ENCODE data around the gene APOL1. TPM values are rescaled to one million over a fixed set of nuclear protein-coding genes. Genes with fewer than 3 reads are reported as not detected.
"Not testable (repeated sequence)": the region's sequence is repeated elsewhere in the genome, so short reads cannot be mapped to it uniquely, and the experiment has no call there.

Gene APOL1
- total RNA-seq, 1 donor from 2014 or later = 4.7 TPM

DNA sequence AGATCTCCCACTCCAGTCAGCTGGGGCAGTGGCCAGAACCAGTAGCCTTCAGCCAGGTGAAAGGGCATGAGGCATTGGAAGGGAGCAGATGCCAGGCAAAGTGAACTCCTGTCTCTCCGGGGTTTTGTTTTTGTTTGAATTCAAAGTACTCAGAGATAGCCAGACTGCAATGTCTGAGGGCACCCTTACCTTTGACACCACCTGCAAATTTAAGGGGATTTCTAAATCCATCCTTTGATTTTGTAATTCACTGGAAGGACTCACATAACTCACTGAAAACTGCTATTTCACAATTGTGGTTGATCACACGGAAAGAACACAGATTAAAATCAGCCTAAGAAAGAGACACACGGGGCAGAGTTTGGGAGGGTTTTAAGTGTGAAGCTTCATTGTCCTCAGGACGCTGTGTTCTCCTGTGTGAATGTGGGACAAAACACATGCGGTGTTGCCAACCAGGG is 10.3 kb downstream of the APOL1 start:
- not testable (repeated sequence) for H3K27ac ChIP-seq (ENCODE audit: low read depth, low read length); H3K4me3 ChIP-seq (ENCODE audit: low read length in 3 of 3); H3K9me3 ChIP-seq (ENCODE audit: control insufficient read depth in 3 of 3, low read length in 3 of 3); H3K9ac ChIP-seq (ENCODE audit: low read depth in 1 of 3, low read length in 3 of 3); H3K27me3 ChIP-seq (ENCODE audit: control insufficient read depth in 3 of 3, insufficient read depth in 3 of 3, low read length in 3 of 3)
- H3K4me1 ChIP-seq (ENCODE audit: control insufficient read depth in 3 of 3, insufficient read depth in 3 of 3, low read length in 3 of 3) = peaks cover 0 to 11% (median 9%) of the 10 kb centered on the region in 3 donors
- peaks cover 2 to 17% (median 12%) of the 10 kb centered on the region in 3 donors for H3K36me3 ChIP-seq (ENCODE audit: control insufficient read depth in 3 of 3, insufficient read depth in 3 of 3, low read length in 3 of 3)

- H3K4me1 ChIP-seq (ENCODE audit: control insufficient read depth in 3 of 3, insufficient read depth in 3 of 3, low read length in 3 of 3); H3K9ac ChIP-seq (ENCODE audit: low read depth in 1 of 3, low read length in 3 of 3); H3K27me3 ChIP-seq (ENCODE audit: control insufficient read depth in 3 of 3, insufficient read depth in 3 of 3, low read length in 3 of 3); H3K4me3 ChIP-seq (ENCODE audit: low read length in 3 of 3); H3K9me3 ChIP-seq (ENCODE audit: control insufficient read depth in 3 of 3, low read length in 3 of 3); H3K27ac ChIP-seq (ENCODE audit: low read depth, low read length): not testable (repeated sequence)
- peaks cover 2 to 17% (median 12%) of the 10 kb centered on the region in 3 donors for H3K36me3 ChIP-seq (ENCODE audit: control insufficient read depth in 3 of 3, insufficient read depth in 3 of 3, low read length in 3 of 3)
These were observed 11.1 kb downstream of the APOL1 start for GRCh38 chr22:36263886-36264664.

DNA sequence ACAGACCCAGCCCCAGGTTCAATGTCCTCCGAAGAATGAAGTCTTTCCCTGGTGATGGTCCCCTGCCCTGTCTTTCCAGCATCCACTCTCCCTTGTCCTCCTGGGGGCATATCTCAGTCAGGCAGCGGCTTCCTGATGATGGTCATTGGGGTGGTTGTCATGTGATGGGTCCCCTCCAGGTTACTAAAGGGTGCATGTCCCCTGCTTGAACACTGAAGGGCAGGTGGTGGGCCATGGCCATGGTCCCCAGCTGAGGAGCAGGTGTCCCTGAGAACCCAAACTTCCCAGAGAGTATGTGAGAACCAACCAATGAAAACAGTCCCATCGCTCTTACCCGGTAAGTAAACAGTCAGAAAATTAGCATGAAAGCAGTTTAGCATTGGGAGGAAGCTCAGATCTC is 14.1 kb downstream of the APOL1 start:
- no peak overlapping the region for H3K27ac ChIP-seq (ENCODE audit: low read depth, low read length)
- H3K9ac ChIP-seq (ENCODE audit: low read depth in 1 of 3, low read length in 3 of 3) = no peak overlapping the region
- no peaks in the 10 kb centered on the region for H3K9me3 ChIP-seq (ENCODE audit: control insufficient read depth in 3 of 3, low read length in 3 of 3)
- H3K36me3 ChIP-seq (ENCODE audit: control insufficient read depth in 3 of 3, insufficient read depth in 3 of 3, low read length in 3 of 3) = peaks cover 2 to 13% (median 12%) of the 10 kb centered on the region in 3 donors
- no peaks in the 10 kb centered on the region for H3K27me3 ChIP-seq (ENCODE audit: control insufficient read depth in 3 of 3, insufficient read depth in 3 of 3, low read length in 3 of 3)
- no peak overlapping the region for H3K4me3 ChIP-seq (ENCODE audit: low read length in 3 of 3)
- H3K4me1 ChIP-seq (ENCODE audit: control insufficient read depth in 3 of 3, insufficient read depth in 3 of 3, low read length in 3 of 3) = no peaks in the 10 kb centered on the region

- H3K4me3 ChIP-seq (ENCODE audit: low read length in 3 of 3) = no peak overlapping the region
- no peaks in the 10 kb centered on the region for H3K27me3 ChIP-seq (ENCODE audit: control insufficient read depth in 3 of 3, insufficient read depth in 3 of 3, low read length in 3 of 3)
- no peak overlapping the region for H3K9ac ChIP-seq (ENCODE audit: low read depth in 1 of 3, low read length in 3 of 3)
- H3K36me3 ChIP-seq (ENCODE audit: control insufficient read depth in 3 of 3, insufficient read depth in 3 of 3, low read length in 3 of 3) = peaks cover 2 to 12% (median 9%) of the 10 kb centered on the region in 3 donors
- no peak overlapping the region for H3K27ac ChIP-seq (ENCODE audit: low read depth, low read length)
- H3K4me1 ChIP-seq (ENCODE audit: control insufficient read depth in 3 of 3, insufficient read depth in 3 of 3, low read length in 3 of 3) = no peaks in the 10 kb centered on the region
- no peaks in the 10 kb centered on the region for H3K9me3 ChIP-seq (ENCODE audit: control insufficient read depth in 3 of 3, low read length in 3 of 3)
These were observed 15.1 kb downstream of the APOL1 start for GRCh38 chr22:36267896-36268485.

DNA sequence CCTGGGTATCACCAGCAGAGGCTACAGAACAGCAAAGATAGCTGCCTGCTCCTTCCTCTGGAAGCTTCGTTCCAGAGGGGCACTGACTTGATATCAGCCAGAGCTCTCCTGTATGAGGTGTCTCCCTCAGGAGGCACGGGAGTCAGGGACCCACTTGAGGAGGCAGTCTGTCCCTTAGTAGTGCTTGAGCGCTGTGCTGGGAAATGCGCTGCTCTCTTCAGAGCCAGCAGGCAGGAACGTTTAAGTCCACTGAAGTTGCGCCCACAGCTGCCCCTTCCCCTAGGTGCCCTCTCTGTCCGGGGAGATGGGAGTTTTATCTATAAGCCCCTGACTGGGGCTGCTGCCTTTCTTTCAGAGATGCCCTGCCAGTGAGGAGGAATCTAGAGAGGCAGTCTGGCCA is 18.3 kb downstream of the APOL1 start:
- not testable (repeated sequence) for H3K27me3 ChIP-seq (ENCODE audit: control insufficient read depth in 3 of 3, insufficient read depth in 3 of 3, low read length in 3 of 3); H3K36me3 ChIP-seq (ENCODE audit: control insufficient read depth in 3 of 3, insufficient read depth in 3 of 3, low read length in 3 of 3); H3K4me3 ChIP-seq (ENCODE audit: low read length in 3 of 3); H3K9me3 ChIP-seq (ENCODE audit: control insufficient read depth in 3 of 3, low read length in 3 of 3); H3K9ac ChIP-seq (ENCODE audit: low read depth in 1 of 3, low read length in 3 of 3); H3K4me1 ChIP-seq (ENCODE audit: control insufficient read depth in 3 of 3, insufficient read depth in 3 of 3, low read length in 3 of 3); H3K27ac ChIP-seq (ENCODE audit: low read depth, low read length)

- H3K4me3 ChIP-seq (ENCODE audit: low read length in 3 of 3); H3K36me3 ChIP-seq (ENCODE audit: control insufficient read depth in 3 of 3, insufficient read depth in 3 of 3, low read length in 3 of 3); H3K9me3 ChIP-seq (ENCODE audit: control insufficient read depth in 3 of 3, low read length in 3 of 3); H3K27me3 ChIP-seq (ENCODE audit: control insufficient read depth in 3 of 3, insufficient read depth in 3 of 3, low read length in 3 of 3); H3K9ac ChIP-seq (ENCODE audit: low read depth in 1 of 3, low read length in 3 of 3); H3K27ac ChIP-seq (ENCODE audit: low read depth, low read length); H3K4me1 ChIP-seq (ENCODE audit: control insufficient read depth in 3 of 3, insufficient read depth in 3 of 3, low read length in 3 of 3): not testable (repeated sequence)
These were observed 19.0 kb downstream of the APOL1 start for GRCh38 chr22:36271951-36272350.

DNA sequence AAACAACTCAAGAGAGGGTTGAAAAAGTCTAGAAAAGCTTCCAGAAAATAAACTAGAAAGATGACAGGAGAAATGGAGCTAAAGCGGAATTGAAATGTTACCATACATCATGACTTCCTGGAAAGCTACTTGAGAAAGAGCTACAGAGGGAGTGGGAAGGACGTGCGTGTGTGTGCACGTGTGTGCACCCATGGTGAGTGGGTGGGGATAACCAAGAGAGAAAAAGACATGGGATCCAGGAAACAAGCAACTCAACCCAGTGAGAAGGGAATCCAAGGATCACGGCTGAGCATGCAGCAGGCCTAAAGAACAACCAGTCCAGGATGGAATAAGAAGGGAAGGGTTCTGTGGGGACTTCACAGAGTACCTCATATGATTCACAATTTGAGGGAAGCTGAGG is 21.6 kb downstream of the APOL1 start:
- Histone ChIP-seq H3K36me3 (ENCODE audit: control insufficient read depth in 3 of 3, insufficient read depth in 3 of 3, low read length in 3 of 3) (no peaks in the 10 kb centered on the region), H3K9me3 (ENCODE audit: control insufficient read depth in 3 of 3, low read length in 3 of 3) (no peaks in the 10 kb centered on the region), H3K4me1 (ENCODE audit: control insufficient read depth in 3 of 3, insufficient read depth in 3 of 3, low read length in 3 of 3) (peaks cover 4 to 5% (median 4%) of the 10 kb centered on the region in 3 donors), H3K27me3 (ENCODE audit: control insufficient read depth in 3 of 3, insufficient read depth in 3 of 3, low read length in 3 of 3) (no peaks in the 10 kb centered on the region), H3K27ac (ENCODE audit: low read depth, low read length) (no peak overlapping the region), H3K9ac (ENCODE audit: low read depth in 1 of 3, low read length in 3 of 3) (no peak overlapping the region), H3K4me3 (ENCODE audit: low read length in 3 of 3) (no peak overlapping the region)

DNA sequence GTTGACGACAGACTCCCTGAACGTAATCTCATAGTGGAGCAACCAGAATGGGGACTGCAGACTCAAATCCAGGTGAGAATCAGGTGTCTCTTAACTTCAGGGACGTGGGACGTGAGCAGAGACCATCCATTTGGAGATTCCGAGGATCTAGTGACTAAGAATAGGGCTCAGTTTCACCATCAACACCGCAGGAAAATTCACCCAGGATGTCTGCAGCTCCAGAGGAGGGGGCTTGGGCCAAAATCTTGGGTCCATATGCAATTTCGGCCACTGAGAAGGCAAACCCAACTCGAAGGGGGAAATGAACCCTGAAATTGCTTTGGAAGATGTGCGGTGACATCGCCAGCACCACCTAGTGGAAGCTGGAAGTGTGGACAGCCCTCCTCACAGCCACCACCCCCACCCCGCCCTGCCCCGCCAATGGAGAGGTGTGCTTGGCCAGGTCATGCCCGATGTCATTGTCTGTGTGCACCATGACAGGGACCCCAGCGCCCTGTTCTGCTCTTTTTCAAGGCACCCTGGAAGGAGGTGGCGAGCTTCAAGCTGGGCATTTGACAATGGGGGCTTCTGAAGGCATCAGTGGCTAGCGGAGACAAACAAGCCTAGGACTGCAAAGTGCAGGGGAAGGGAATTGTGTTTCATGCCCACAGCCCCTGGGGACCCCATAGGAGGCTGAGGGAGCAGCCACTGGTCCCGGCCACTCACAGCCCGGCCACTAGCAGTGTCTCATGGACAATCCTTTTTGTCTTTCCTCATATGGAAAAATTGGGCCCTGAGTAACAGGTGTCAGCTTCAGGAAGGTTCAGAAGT is 24.8 kb downstream of the APOL1 start:
- peaks cover 11 to 14% (median 12%) of the 10 kb centered on the region in 3 donors for H3K36me3 ChIP-seq (ENCODE audit: control insufficient read depth in 3 of 3, insufficient read depth in 3 of 3, low read length in 3 of 3)
- no peak overlapping the region for H3K27ac ChIP-seq (ENCODE audit: low read depth, low read length)
- no peak overlapping the region for H3K4me3 ChIP-seq (ENCODE audit: low read length in 3 of 3)
- peak overlapping the region in 1 of 3 donors; percentile 66 for H3K9ac ChIP-seq (ENCODE audit: low read depth in 1 of 3, low read length in 3 of 3)
- H3K4me1 ChIP-seq (ENCODE audit: control insufficient read depth in 3 of 3, insufficient read depth in 3 of 3, low read length in 3 of 3) = peaks cover 4 to 5% (median 4%) of the 10 kb centered on the region in 3 donors
- H3K27me3 ChIP-seq (ENCODE audit: control insufficient read depth in 3 of 3, insufficient read depth in 3 of 3, low read length in 3 of 3) = no peaks in the 10 kb centered on the region
- H3K9me3 ChIP-seq (ENCODE audit: control insufficient read depth in 3 of 3, low read length in 3 of 3) = no peaks in the 10 kb centered on the region

- no peaks in the 10 kb centered on the region for H3K27me3 ChIP-seq (ENCODE audit: control insufficient read depth in 3 of 3, insufficient read depth in 3 of 3, low read length in 3 of 3)
- H3K4me3 ChIP-seq (ENCODE audit: low read length in 3 of 3) = no peak overlapping the region
- H3K9ac ChIP-seq (ENCODE audit: low read depth in 1 of 3, low read length in 3 of 3) = no peak overlapping the region
- H3K9me3 ChIP-seq (ENCODE audit: control insufficient read depth in 3 of 3, low read length in 3 of 3) = no peaks in the 10 kb centered on the region
- no peak overlapping the region for H3K27ac ChIP-seq (ENCODE audit: low read depth, low read length)
- peaks cover 18 to 25% (median 25%) of the 10 kb centered on the region in 3 donors for H3K36me3 ChIP-seq (ENCODE audit: control insufficient read depth in 3 of 3, insufficient read depth in 3 of 3, low read length in 3 of 3)
- H3K4me1 ChIP-seq (ENCODE audit: control insufficient read depth in 3 of 3, insufficient read depth in 3 of 3, low read length in 3 of 3) = peaks cover 4 to 8% (median 4%) of the 10 kb centered on the region in 3 donors
These were observed 26.3 kb downstream of the APOL1 start for GRCh38 chr22:36279219-36279666.
